ENCODE results near the gene IQCC.
A peak's percentile ranks its signal among the peaks of the same experiment; 100 is the strongest.

- TF ChIP-seq SMC3 (conservative IDR thresholded peaks at IDR 0.05; ENCODE audit: poor library complexity) (no peak), CTCF (IDR thresholded peaks at IDR 0.05; ENCODE audit: poor library complexity, severe bottlenecking) (peak; percentile 26), TAF1 (IDR thresholded peaks at IDR 0.05; ENCODE audit: low read depth) (peak; percentile 59), RAD21 (conservative IDR thresholded peaks at IDR 0.05) (no peak), REST (IDR thresholded peaks at IDR 0.05; ENCODE audit: borderline replicate concordance) (peak; percentile 56), EZH2 (IDR thresholded peaks at IDR 0.05; ENCODE audit: borderline replicate concordance, insufficient read depth, low read length, poor library complexity, severe bottlenecking) (no peak), EP300 (conservative IDR thresholded peaks at IDR 0.05; ENCODE audit: poor library complexity, severe bottlenecking) (peak; percentile 53), POLR2AphosphoS5 (IDR thresholded peaks at IDR 0.05) (peak; percentile 95), MXI1 (conservative IDR thresholded peaks at IDR 0.05; ENCODE audit: poor library complexity, severe bottlenecking) (peak; percentile 77)
Observed at GRCh38 chr1:32205401-32206370, at the start of gene IQCC.
